UCSD-AML1 (cell line): ENCODE data around the gene ZBTB4.

ENCODE experiments used
- DNase-seq: peaks from one replicate; lab custom pipeline; 2025; ENCODE audit not compliant: unreplicated experiment; lab: John Stamatoyannopoulos, UW

ZBTB4 gene

DNA sequence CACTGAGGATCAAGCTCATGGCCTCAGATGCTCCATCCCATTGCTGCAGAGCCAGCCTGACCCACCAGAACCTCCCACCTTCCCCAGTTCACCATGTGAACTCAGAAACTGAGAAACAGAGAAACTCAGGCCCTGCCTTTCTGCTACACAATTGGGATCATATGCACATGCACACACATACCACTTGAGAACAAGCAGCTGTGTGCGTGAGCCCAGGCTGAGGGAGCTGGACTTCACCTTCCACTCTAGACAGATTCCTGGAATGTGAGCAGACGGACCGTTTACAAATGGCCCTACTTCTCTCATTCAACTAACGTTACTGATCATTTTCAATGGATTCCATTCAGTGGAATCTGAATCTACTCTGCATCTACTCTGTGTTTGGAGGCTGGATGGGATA lies 55.8 kb downstream of the ZBTB4 start:
- DNase-seq = no peak

DNA sequence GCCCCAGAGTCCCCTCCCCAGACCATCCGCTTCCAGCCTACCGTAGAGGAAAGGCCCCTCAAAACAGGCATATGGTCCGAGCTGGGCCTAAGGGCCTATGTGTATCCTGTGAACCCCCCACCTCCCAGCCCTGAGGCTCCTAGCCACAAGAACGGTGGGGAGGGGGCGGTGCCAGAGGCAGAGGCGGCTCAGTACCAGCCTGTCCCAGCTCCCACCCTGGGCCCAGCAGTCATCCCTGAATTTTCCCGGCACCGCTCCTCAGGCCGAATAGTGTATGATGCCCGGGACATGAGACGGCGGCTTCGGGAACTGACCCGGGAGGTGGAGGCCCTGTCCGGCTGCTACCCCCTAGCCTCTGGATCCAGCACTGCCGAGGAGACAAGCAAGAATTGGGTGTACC lies 58.2 kb downstream of the ZBTB4 start:
- DNase-seq = no peak

DNA sequence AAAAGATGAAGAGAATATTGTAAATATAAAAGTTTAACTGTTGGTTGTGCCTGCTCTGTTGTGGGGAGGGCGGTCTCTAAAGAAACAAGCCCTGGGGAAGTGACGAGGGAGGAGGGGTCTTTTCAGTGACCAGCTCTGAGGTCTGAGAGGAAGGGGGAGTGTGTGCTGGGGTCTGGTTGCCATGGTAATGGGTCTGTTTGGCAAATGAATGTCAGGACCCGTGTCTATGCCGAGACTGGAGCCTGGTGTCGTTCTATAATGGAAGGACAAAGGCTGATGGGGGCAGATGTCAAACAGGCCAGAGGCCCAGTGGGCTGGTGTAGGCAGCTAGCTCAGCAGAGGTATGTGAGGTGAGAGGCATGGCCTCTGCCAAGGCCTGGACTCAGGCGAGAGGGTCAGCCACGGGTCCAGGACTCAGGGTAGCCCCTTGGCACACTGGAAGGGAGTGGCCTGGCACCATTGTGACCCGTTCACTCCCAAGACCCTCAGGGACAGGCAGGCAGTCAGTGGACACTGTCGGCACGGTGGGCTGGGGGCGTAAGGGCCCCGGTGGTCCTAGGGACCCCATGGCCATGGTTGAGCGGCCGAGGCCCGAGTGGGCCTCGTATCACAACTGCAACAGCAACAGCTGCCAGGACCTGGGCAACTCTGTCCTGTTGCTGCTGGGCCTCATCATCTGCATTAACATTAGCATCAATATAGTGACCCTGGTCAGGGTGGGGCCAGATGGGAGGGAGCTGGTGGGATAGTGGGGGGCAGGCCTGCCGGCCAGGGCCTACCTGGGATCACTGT lies 59.4 kb downstream of the ZBTB4 start, which contains the start of gene SPEM1:
SPEM1 (plus strand) TSS at position 506 of the 792 bp plus-strand sequence; CDS start at position 567, 61 bp downstream.
- no peak for DNase-seq

DNA sequence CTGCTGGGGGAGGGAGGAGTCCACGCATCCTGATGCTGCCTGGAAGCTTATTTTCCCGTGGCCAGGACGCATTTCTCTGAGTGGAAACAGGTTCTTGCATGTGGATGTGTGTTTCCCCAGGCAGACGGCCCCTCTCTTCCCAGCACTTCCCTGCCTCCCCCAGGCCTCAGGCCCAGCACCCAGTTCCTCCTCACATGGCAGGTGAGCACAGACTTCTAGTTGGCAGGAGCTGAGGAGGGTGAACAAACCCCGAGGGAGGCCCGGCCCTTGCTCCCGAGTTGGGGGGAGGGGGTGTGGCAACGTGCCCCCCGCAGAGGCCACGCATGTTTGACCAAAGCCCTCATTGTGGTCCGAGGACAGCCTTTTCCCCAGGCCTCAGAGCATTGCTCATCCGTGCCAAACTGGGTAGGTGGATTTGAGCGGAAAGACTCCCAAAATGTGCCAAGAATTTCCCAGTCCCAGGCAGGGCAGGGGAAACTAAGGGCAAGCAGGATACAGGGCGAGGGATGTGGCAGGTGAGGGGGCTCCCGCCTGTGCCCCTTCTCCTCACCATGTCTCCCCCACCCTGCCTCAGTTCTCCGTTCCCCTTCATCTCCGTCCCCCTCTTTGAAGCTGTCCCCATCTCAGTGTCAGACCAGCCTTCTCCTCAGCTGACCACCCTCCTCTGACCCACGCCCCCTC lies 60.8 kb downstream of the ZBTB4 start:
- no peak for DNase-seq

DNA sequence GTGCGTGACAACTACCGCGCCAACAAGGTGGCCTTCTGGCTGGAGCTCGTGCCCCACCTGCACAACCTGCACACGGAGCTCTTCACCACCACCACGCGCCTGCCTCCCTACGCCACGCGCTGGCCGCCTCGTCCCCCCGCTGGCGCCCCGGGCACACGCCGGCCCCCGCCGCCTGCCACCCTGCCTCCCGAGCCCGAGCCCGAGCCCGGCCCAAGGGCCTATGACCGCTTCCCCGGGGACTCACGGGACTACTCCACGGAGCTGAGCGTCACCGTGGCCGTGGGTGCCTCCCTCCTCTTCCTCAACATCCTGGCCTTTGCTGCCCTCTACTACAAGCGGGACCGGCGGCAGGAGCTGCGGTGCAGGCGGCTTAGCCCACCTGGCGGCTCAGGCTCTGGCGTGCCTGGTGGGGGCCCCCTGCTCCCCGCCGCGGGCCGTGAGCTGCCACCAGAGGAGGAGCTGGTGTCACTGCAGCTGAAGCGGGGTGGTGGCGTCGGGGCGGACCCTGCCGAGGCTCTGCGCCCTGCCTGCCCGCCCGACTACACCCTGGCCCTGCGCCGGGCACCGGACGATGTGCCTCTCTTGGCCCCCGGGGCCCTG lies 62.3 kb downstream of the ZBTB4 start:
- DNase-seq = no peak

DNA sequence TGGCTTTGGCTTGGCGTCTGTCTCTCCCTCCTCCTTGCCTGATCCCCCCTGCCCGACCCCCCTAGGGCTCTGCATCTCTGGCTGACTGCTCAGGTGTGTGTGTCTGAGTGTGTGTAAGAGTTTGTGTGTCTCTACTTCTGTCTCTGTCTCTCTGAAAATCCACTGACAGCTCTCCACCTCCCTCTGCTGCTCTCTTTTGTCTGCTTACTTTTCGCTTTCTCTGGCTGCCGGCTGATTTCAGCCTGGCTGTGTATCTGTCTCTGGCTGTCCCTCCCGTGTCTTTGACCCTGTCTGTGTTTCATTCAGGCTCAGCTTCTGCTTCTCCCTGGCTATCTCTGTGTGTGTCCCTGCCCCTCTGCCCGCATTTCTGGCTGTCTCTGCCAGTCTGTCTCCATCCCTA lies 63.1 kb downstream of the ZBTB4 start:
- DNase-seq = no peak

DNA sequence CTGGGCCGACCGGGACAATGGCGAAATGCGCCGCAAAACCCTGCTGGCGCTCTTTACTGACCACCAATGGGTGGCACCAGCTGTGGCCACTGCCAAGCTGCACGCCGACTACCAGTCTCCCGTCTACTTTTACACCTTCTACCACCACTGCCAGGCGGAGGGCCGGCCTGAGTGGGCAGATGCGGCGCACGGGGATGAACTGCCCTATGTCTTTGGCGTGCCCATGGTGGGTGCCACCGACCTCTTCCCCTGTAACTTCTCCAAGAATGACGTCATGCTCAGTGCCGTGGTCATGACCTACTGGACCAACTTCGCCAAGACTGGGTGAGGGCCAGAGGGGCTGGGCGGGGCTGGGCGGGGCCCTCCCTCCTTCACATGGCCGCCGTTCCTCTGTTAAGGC lies 63.6 kb downstream of the ZBTB4 start:
- DNase-seq = no peak

DNA sequence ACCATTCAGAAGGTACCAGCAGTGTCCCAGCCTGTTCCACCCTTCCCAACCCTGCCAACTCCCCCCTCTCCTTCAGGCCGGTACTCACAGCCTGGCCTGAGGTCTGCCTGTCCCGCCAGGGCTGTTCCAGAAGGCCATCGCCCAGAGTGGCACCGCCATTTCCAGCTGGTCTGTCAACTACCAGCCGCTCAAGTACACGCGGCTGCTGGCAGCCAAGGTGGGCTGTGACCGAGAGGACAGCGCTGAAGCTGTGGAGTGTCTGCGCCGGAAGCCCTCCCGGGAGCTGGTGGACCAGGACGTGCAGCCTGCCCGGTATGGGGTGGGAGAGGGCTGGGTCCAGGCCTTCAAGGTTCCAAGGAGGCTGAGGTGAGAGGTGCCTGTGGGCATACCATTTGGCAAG lies 64.6 kb downstream of the ZBTB4 start:
- DNase-seq = no peak

DNA sequence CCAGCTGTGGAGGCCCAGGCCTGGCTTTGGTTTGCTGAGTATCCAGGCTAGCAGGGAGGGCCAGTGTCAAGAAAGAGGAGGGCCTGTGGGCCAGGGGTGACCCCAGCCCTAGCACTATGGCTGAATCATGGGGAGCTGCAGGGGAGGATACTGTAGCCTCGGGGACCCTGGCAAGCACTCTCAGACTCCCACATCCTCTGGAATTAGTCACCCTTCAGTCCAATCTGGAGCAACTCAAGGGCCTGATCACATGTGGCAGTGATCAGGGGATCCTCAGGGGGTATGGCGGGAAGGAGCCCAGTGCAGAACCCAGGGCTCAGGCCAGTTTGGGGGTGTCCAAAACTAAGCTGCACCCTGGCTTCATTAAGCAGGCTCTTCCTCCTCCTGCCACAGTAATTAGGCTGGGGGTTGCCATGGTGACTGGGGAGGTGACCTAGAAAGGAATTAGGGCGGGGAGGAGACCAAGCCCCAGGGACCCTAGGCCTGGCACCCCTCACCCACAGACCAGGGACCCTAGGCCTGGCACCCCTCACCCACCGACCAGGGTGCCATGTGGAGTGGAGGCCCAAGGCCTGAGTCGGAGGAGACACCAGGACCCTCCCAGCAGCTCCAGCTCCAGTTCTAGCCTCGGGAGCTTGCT lies 66.0 kb downstream of the ZBTB4 start:
- no peak for DNase-seq

DNA sequence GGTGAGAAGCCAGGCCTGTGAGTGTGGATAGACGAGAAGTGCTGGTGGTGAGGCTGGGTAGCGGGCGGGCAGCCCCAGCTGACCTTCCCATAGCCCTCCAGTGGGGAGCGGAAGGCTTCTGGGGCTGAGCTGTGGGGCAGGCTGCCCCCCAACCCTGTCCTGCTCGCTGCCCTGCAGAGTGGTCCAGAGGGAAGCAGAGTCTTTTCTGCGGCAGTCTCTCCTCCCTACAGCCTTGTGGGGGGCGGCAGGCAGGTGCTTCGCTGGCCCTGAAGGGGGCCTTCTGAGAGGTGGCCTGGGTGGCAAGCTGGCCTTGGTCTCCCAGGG lies 68.0 kb downstream of the ZBTB4 start:
- DNase-seq = no peak

DNA sequence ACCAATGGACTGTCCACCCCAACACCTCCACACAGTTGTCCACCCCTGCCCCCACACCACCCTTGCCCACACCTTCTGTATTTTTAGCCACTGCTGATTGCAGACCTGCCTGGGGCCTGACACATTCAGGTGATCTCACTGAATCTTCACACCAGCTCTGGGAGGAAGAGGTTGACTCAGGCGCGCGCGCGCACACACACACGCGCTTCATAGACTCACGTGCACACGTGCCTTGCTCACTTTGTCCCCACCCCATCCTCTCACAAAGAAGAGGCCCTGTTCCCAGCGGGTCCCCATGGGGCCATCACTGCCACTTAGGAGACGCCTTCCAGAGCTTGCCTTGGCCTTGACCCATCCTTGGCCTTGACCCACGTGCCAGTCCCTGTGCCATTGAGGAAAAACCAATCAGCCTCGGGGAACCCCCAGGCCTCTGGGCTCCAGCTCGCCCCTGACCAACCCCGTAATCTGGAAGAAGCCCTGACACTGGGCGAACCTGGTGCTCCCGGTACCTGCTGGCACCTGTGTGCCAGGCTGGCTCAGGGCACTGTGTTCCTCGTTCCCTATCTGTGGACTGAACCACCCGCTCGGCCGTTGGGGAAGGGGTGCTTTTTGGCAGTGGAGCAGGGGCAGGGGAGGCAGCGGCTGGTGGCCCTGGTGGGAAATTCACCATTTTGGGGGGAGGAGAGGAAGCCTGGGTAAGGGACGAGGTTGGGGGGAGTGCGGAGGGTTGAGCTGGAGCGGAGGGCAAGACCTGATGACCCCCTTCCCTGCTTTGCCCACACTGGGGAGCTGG lies 68.6 kb downstream of the ZBTB4 start:
- no peak for DNase-seq

DNA sequence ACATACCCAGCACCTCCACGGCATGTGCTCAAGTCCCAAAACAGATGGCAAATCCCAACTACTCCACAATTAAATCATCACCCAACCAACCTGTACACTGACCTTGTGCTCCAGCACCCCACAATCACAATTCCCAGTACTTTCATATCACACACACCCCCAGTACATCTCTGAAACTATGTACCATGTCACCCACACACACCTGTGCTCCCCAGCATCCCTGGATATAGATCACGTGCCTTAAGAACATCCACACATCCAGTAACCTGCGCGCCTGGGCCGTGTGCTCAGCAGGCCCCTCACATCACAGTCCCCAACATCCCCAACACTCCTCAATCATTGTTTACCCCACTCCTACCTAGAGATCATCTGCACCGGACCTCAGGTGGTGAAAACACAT lies 69.7 kb downstream of the ZBTB4 start:
- no peak for DNase-seq
